SK-N-SH treated with all-trans-retinoic acid at 6 μM for 48 hours (cell line): Measurements from ENCODE around the gene ZNF536.

Source experiments
- ATAC-seq: fragments of 200-7000 bp; cut with Tn5 transposase; 3 replicates; pipeline ENCODE4 v1.9.1; 2020; ENCODE audit warnings: mild to moderate bottlenecking, moderate library complexity
- ARNTL ChIP-seq: fragments of 450-650 bp; formaldehyde crosslinking; IDR thresholded peaks from 2 replicates; pipeline ENCODE4 v1.5.0; 2020; ENCODE audit warnings: low read depth, mild to moderate bottlenecking, moderate library complexity, borderline replicate concordance
- BACH2 ChIP-seq: fragments of 250-450 bp; sonication (Bioruptor Pico); IDR thresholded peaks from 2 replicates; pipeline ENCODE4 v1.9.0; 2021; ENCODE audit warnings: mild to moderate bottlenecking, borderline replicate concordance
- CSDC2 ChIP-seq: fragments of 250-450 bp; sonication (Bioruptor Pico); IDR thresholded peaks from 2 replicates; pipeline ENCODE4 v1.5.0; 2020; ENCODE audit warnings: mild to moderate bottlenecking, moderate library complexity
- ESRRG ChIP-seq: fragments of 250-450 bp; sonication (Bioruptor Pico); IDR thresholded peaks from 2 replicates; pipeline ENCODE4 v1.6.1; 2021; ENCODE audit warnings: mild to moderate bottlenecking
- GLIS3 ChIP-seq: fragments of 250-450 bp; sonication (Bioruptor Pico); IDR thresholded peaks from 2 replicates; pipeline ENCODE4 v1.5.0; 2020; ENCODE audit warnings: mild to moderate bottlenecking, moderate library complexity
- ISL1 ChIP-seq: fragments of 250-450 bp; sonication (Bioruptor Pico); IDR thresholded peaks from 2 replicates; pipeline ENCODE4 v2.1.2; 2022; ENCODE audit warnings: mild to moderate bottlenecking, moderate library complexity
- OSR1 ChIP-seq: fragments of 250-450 bp; sonication (Bioruptor Pico); IDR thresholded peaks from 2 replicates; pipeline ENCODE4 v1.8.0; 2022; ENCODE audit warnings: moderate library complexity, mild to moderate bottlenecking, inconsistent platforms
- PPARA ChIP-seq: fragments of 250-450 bp; sonication (Bioruptor Pico); IDR thresholded peaks from 2 replicates; pipeline ENCODE4 v1.5.0; 2020; ENCODE audit warnings: mild to moderate bottlenecking, borderline replicate concordance
- RARB ChIP-seq: fragments of 250-450 bp; sonication (Bioruptor Pico); IDR thresholded peaks from 2 replicates; pipeline ENCODE4 v1.8.0; 2021; ENCODE audit warnings: mild to moderate bottlenecking, moderate library complexity
- SNAI2 ChIP-seq: fragments of 250-450 bp; sonication (Bioruptor Pico); IDR thresholded peaks from 2 replicates; pipeline ENCODE4 v1.5.0; 2020; ENCODE audit warnings: mild to moderate bottlenecking, moderate library complexity
- TCF4 ChIP-seq: fragments of 250-450 bp; sonication (Bioruptor Pico); IDR thresholded peaks from 2 replicates; pipeline ENCODE4 v1.8.0; 2021; ENCODE audit warnings: mild to moderate bottlenecking, moderate library complexity, borderline replicate concordance
- TOX ChIP-seq: fragments of 250-450 bp; sonication (Bioruptor Pico); IDR thresholded peaks from 2 replicates; pipeline ENCODE4 v1.8.0; 2021; ENCODE audit warnings: mild to moderate bottlenecking, moderate library complexity, borderline replicate concordance
- ZC3H10 ChIP-seq: fragments of 250-450 bp; sonication (Bioruptor Pico); IDR thresholded peaks from 2 replicates; pipeline ENCODE4 v1.5.1; 2021; ENCODE audit warnings: mild to moderate bottlenecking, moderate library complexity
- ZFP3 ChIP-seq: fragments of 250-450 bp; sonication (Bioruptor Pico); IDR thresholded peaks from 2 replicates; pipeline ENCODE4 v1.5.0; 2020; ENCODE audit warnings: mild to moderate bottlenecking, moderate library complexity
- ZFP30 ChIP-seq: fragments of 450-650 bp; formaldehyde crosslinking; IDR thresholded peaks from 2 replicates; pipeline ENCODE4 v1.5.0; 2022; ENCODE audit warnings: mild to moderate bottlenecking, moderate library complexity
- ZNF565 ChIP-seq: fragments of 450-650 bp; formaldehyde crosslinking; conservative IDR thresholded peaks from 2 replicates; pipeline ENCODE4 v1.5.0; 2020; ENCODE audit warnings: low read depth, mild to moderate bottlenecking, moderate library complexity
- ZNF70 ChIP-seq: fragments of 450-650 bp; formaldehyde crosslinking; IDR thresholded peaks from 2 replicates; pipeline ENCODE4 v1.5.0; 2020; ENCODE audit warnings: mild to moderate bottlenecking, moderate library complexity
- ZNF8 ChIP-seq: fragments of 450-650 bp; formaldehyde crosslinking; IDR thresholded peaks from 2 replicates; pipeline ENCODE4 v1.5.0; 2020; ENCODE audit warnings: mild to moderate bottlenecking, moderate library complexity
- TF ChIP-seq, protein P1 (sequence below): fragments of 250-450 bp; sonication (Bioruptor Pico); IDR thresholded peaks from 2 replicates; pipeline ENCODE4 v1.5.1; 2021; ENCODE audit warnings: mild to moderate bottlenecking, moderate library complexity
- TF ChIP-seq, protein P2 (sequence below): fragments of 250-450 bp; sonication (Bioruptor Pico); IDR thresholded peaks from 2 replicates; pipeline ENCODE4 v1.8.0; 2020; ENCODE audit warnings: mild to moderate bottlenecking, moderate library complexity, borderline replicate concordance
- TF ChIP-seq, protein P3 (sequence below): fragments of 250-450 bp; sonication (Bioruptor Pico); IDR thresholded peaks from 2 replicates; pipeline ENCODE4 v1.8.0; 2021; ENCODE audit warnings: low read depth, mild to moderate bottlenecking, moderate library complexity, borderline replicate concordance
- TF ChIP-seq, protein P4 (sequence below): fragments of 250-450 bp; sonication (Bioruptor Pico); IDR thresholded peaks from 2 replicates; pipeline ENCODE4 v1.5.0; 2020; ENCODE audit warnings: mild to moderate bottlenecking, moderate library complexity
- TF ChIP-seq, protein P5 (sequence below): fragments of 250-450 bp; sonication (Bioruptor Pico); IDR thresholded peaks from 2 replicates; pipeline ENCODE4 v1.5.1; 2020; ENCODE audit warnings: low read depth, mild to moderate bottlenecking, moderate library complexity

ZNF536 gene

DNA sequence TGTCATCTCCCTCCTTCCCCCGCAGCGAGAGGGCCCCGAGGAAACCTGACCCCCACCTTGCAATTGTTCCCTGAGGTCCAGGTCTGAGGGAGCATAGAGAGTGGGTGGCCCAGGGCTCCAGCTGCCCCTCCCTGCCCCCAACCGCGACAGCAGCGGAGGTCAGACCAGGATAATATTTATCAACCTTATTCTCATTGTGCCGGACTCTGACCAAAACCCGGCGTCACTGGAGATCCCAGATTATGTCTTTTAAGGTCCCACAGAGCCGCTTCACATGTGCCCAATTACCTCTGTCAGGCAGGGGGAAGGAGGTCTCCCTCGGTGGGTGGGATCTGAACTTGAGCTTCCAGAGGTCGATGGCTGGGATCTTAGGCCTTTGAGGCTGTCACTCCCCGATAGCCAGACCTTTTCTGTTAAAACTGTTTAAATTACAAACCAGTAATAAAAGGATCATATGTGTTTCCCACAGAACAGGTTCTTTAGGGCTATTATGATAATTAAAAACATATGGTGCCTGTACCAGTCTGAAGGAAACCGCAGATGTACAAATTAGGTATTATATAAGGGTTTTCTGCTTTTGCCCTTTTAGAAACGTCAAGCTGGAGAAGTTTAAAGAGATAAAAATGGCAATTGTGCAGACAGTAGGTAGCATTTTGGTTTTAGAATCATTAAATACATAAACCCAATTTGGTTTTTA is 195.5 kb downstream of the ZNF536 start:
- no peak for ATAC-seq
- peak; percentile 93 for TF ChIP-seq TCF4 (CRISPR knock-in tag)
- TF ChIP-seq CSDC2 (CRISPR knock-in tag), result no peak
- no peak for TF ChIP-seq BACH2 (CRISPR knock-in tag)
- no peak for TF ChIP-seq ESRRG
- TF ChIP-seq ZNF8 (CRISPR knock-in tag), result no peak
- TF ChIP-seq ZFP3, result no peak
- TF ChIP-seq, protein P1, sequence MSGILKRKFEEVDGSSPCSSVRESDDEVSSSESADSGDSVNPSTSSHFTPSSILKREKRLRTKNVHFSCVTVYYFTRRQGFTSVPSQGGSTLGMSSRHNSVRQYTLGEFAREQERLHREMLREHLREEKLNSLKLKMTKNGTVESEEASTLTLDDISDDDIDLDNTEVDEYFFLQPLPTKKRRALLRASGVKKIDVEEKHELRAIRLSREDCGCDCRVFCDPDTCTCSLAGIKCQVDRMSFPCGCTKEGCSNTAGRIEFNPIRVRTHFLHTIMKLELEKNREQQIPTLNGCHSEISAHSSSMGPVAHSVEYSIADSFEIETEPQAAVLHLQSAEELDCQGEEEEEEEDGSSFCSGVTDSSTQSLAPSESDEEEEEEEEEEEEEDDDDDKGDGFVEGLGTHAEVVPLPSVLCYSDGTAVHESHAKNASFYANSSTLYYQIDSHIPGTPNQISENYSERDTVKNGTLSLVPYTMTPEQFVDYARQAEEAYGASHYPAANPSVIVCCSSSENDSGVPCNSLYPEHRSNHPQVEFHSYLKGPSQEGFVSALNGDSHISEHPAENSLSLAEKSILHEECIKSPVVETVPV (CRISPR knock-in tag), result no peak
- TF ChIP-seq RARB (CRISPR knock-in tag), result no peak
- TF ChIP-seq ISL1 (CRISPR knock-in tag), result no peak
- no peak for TF ChIP-seq PPARA
- no peak for TF ChIP-seq ZFP30 (CRISPR knock-in tag)
- TF ChIP-seq, protein P2, sequence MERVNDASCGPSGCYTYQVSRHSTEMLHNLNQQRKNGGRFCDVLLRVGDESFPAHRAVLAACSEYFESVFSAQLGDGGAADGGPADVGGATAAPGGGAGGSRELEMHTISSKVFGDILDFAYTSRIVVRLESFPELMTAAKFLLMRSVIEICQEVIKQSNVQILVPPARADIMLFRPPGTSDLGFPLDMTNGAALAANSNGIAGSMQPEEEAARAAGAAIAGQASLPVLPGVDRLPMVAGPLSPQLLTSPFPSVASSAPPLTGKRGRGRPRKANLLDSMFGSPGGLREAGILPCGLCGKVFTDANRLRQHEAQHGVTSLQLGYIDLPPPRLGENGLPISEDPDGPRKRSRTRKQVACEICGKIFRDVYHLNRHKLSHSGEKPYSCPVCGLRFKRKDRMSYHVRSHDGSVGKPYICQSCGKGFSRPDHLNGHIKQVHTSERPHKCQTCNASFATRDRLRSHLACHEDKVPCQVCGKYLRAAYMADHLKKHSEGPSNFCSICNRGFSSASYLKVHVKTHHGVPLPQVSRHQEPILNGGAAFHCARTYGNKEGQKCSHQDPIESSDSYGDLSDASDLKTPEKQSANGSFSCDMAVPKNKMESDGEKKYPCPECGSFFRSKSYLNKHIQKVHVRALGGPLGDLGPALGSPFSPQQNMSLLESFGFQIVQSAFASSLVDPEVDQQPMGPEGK (CRISPR knock-in tag), result no peak
- no peak for TF ChIP-seq ZNF70 (CRISPR knock-in tag)
- no peak for TF ChIP-seq TOX (CRISPR knock-in tag)
- no peak for TF ChIP-seq ZNF565 (CRISPR knock-in tag)
- no peak for TF ChIP-seq ZC3H10
- no peak for TF ChIP-seq OSR1
- TF ChIP-seq GLIS3, result no peak
- TF ChIP-seq, protein P3, sequence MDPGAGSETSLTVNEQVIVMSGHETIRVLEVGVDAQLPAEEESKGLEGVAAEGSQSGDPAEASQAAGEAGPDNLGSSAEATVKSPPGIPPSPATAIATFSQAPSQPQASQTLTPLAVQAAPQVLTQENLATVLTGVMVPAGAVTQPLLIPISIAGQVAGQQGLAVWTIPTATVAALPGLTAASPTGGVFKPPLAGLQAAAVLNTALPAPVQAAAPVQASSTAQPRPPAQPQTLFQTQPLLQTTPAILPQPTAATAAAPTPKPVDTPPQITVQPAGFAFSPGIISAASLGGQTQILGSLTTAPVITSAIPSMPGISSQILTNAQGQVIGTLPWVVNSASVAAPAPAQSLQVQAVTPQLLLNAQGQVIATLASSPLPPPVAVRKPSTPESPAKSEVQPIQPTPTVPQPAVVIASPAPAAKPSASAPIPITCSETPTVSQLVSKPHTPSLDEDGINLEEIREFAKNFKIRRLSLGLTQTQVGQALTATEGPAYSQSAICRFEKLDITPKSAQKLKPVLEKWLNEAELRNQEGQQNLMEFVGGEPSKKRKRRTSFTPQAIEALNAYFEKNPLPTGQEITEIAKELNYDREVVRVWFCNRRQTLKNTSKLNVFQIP (CRISPR knock-in tag), result no peak
- TF ChIP-seq, protein P4, sequence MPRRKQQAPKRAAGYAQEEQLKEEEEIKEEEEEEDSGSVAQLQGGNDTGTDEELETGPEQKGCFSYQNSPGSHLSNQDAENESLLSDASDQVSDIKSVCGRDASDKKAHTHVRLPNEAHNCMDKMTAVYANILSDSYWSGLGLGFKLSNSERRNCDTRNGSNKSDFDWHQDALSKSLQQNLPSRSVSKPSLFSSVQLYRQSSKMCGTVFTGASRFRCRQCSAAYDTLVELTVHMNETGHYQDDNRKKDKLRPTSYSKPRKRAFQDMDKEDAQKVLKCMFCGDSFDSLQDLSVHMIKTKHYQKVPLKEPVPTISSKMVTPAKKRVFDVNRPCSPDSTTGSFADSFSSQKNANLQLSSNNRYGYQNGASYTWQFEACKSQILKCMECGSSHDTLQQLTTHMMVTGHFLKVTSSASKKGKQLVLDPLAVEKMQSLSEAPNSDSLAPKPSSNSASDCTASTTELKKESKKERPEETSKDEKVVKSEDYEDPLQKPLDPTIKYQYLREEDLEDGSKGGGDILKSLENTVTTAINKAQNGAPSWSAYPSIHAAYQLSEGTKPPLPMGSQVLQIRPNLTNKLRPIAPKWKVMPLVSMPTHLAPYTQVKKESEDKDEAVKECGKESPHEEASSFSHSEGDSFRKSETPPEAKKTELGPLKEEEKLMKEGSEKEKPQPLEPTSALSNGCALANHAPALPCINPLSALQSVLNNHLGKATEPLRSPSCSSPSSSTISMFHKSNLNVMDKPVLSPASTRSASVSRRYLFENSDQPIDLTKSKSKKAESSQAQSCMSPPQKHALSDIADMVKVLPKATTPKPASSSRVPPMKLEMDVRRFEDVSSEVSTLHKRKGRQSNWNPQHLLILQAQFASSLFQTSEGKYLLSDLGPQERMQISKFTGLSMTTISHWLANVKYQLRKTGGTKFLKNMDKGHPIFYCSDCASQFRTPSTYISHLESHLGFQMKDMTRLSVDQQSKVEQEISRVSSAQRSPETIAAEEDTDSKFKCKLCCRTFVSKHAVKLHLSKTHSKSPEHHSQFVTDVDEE (CRISPR knock-in tag), result 0 out of 2 replicates have a peak, but pooled peaks have one; percentile 28
- peak; percentile 70; the same call in 1 of the 2 replicates for TF ChIP-seq SNAI2 (CRISPR knock-in tag)
- TF ChIP-seq ARNTL (CRISPR knock-in tag), result no peak
- TF ChIP-seq, protein P5, sequence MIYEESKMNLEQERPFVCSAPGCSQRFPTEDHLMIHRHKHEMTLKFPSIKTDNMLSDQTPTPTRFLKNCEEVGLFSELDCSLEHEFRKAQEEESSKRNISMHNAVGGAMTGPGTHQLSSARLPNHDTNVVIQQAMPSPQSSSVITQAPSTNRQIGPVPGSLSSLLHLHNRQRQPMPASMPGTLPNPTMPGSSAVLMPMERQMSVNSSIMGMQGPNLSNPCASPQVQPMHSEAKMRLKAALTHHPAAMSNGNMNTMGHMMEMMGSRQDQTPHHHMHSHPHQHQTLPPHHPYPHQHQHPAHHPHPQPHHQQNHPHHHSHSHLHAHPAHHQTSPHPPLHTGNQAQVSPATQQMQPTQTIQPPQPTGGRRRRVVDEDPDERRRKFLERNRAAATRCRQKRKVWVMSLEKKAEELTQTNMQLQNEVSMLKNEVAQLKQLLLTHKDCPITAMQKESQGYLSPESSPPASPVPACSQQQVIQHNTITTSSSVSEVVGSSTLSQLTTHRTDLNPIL (CRISPR knock-in tag), result no peak

DNA sequence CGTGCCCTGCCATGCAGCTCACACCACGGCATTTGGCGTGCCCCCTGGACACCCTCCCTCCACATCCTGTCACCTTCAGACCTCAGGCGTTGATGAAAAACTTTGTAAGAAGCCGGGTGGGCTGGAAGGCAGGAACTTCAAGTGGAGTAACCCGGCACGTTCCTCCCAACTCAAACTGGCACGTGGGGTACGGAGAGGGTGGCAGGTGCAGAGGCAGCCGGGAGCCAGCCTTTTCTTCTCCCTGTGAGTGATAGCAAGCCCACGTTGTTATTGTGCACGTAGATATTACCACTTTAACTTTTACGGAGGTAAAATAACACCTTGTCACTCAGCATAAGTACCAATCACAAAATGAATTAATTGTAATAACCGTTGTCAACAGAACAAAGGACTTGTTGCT is 198.0 kb downstream of the ZNF536 start:
- ATAC-seq, result no peak
- no peak for TF ChIP-seq ZNF70 (CRISPR knock-in tag)
- TF ChIP-seq, protein P2 (CRISPR knock-in tag), result no peak
- no peak for TF ChIP-seq GLIS3
